GM06990 (cell line): Measurements from ENCODE around the gene SDK2.
"Not testable (repeated sequence)": the region's sequence is repeated elsewhere in the genome, so short reads cannot be mapped to it uniquely, and the experiment has no call there.

Experiments used
- DNase-seq: peaks from one replicate; pipeline ENCODE4 v3.0.0-alpha.2; 2011; ENCODE audit not compliant: insufficient read length; ENCODE audit errors: extremely low read depth
- H3K27me3 ChIP-seq: replicated peaks from 2 replicates; pipeline ENCODE4 v1.6.0; 2011; ENCODE audit warnings: low read length; ENCODE audit not compliant: control insufficient read depth, insufficient read depth
- H3K36me3 ChIP-seq: 2 replicates; pipeline ENCODE4 v1.5.1; 2011; ENCODE audit warnings: low read length; ENCODE audit not compliant: control insufficient read depth, insufficient read depth
- H3K4me3 ChIP-seq: replicated peaks from 2 replicates; pipeline ENCODE4 v1.5.1; 2011; ENCODE audit warnings: low read depth, mild to moderate bottlenecking, control low read depth, low read length
- CTCF ChIP-seq: IDR thresholded peaks from 2 replicates; pipeline ENCODE4 v1.5.1; 2011; ENCODE audit warnings: low read length, control low read depth, mild to moderate bottlenecking, inconsistent platforms; ENCODE audit not compliant: insufficient read depth, poor library complexity, severe bottlenecking

SDK2 gene

GRCh38 chr17:73317513-73318426 lies 326.5 kb downstream of the SDK2 start:
- H3K36me3 ChIP-seq, result no peaks in the 10 kb centered on the region
- no peaks in the 10 kb centered on the region for H3K27me3 ChIP-seq
- no peak for DNase-seq
- H3K4me3 ChIP-seq, result no peak overlapping the region
- no peak for TF ChIP-seq CTCF

- Histone ChIP-seq H3K36me3 (no peaks in the 10 kb centered on the region), H3K4me3 (no peak overlapping the region), H3K27me3 (no peaks in the 10 kb centered on the region)
- no peak for TF ChIP-seq CTCF
- peak; percentile 34 for DNase-seq
These were observed 327.2 kb downstream of the SDK2 start for GRCh38 chr17:73316919-73317505.

GRCh38 chr17:73315471-73315870 lies 328.8 kb downstream of the SDK2 start:
- TF ChIP-seq CTCF, result no peak
- no peak for DNase-seq

GRCh38 chr17:73313526-73314127 lies 330.6 kb downstream of the SDK2 start:
- no peak for TF ChIP-seq CTCF
- Histone ChIP-seq H3K4me3 (no peak overlapping the region), H3K36me3 (no peaks in the 10 kb centered on the region), H3K27me3 (no peaks in the 10 kb centered on the region)
- DNase-seq, result no peak

More at GRCh38 chr17:73315471-73315870, 328.8 kb downstream of the SDK2 start:
- Histone ChIP-seq H3K27me3 (no peaks in the 10 kb centered on the region), H3K36me3 (no peaks in the 10 kb centered on the region), H3K4me3 (no peak overlapping the region)

GRCh38 chr17:73312887-73313286 lies 331.4 kb downstream of the SDK2 start:
- H3K36me3 ChIP-seq, DNase-seq, H3K4me3 ChIP-seq, H3K27me3 ChIP-seq: not testable (repeated sequence)
